Renal cortical epithelial cell (primary cell): ENCODE results near the gene AGR2. TPM values are rescaled to one million over a fixed set of nuclear protein-coding genes. Genes with fewer than 3 reads are reported as not detected.

Experiments
- total RNA-seq: library from RNA; depleted of rRNA; stranded (reverse); fragments of >200 nt; gene quantifications from 2 replicates; pipeline ENCODE4 v1.2.3, GENCODE V29; 2014

AGR2 gene
- total RNA-seq, 1 donor from 2014 or later = 29.0 TPM

Other genes with a start within 250 kb of the AGR2 start
- 35.4 and 52.0 TPM in 2 replicates for gene ANKMY2, start 159.2 kb downstream of the AGR2 start, total RNA-seq
- 93.6 and 144 TPM in 2 replicates for gene BZW2, start 158.8 kb downstream of the AGR2 start, total RNA-seq
- gene TSPAN13, start 51.2 kb downstream of the AGR2 start, total RNA-seq = 52.6 and 89.1 TPM in 2 replicates
- not detected in 2 replicates for gene AGR3, start 77.0 kb upstream of the AGR2 start, total RNA-seq